BLaER1 (cell line): ENCODE data around the gene KMT5B.

Experiments
- H3K27ac ChIP-seq: shearing (Covaris generic); formaldehyde crosslinking; 2 replicates; pipeline ENCODE4 v1.8.1; 2022
- H3K27me3 ChIP-seq: shearing (Covaris generic); formaldehyde crosslinking; 2 replicates; pipeline ENCODE4 v1.8.1; 2022
- H3K36me3 ChIP-seq: shearing (Covaris generic); formaldehyde crosslinking; 2 replicates; pipeline ENCODE4 v1.8.1; 2022
- H3K4me1 ChIP-seq: shearing (Covaris generic); formaldehyde crosslinking; 2 replicates; pipeline ENCODE4 v1.8.1; 2022
- H3K4me2 ChIP-seq: shearing (Covaris generic); formaldehyde crosslinking; 2 replicates; pipeline ENCODE4 v1.8.1; 2022
- H3K4me3 ChIP-seq: shearing (Covaris generic); formaldehyde crosslinking; 2 replicates; pipeline ENCODE4 v1.8.1; 2022
- H3K9ac ChIP-seq: shearing (Covaris generic); formaldehyde crosslinking; 2 replicates; pipeline ENCODE4 v1.8.1; 2022
- H3K9me3 ChIP-seq: shearing (Covaris generic); formaldehyde crosslinking; 2 replicates; pipeline ENCODE4 v1.8.1; 2022
- H4K20me1 ChIP-seq: shearing (Covaris generic); formaldehyde crosslinking; 2 replicates; pipeline ENCODE4 v1.8.1; 2022
- Cebpa-rat ChIP-seq: shearing (Covaris generic); IDR thresholded peaks from 2 replicates; pipeline ENCODE4 v1.8.1; 2022

Gene KMT5B

GRCh38 chr11:68107689-68108088, 105.4 kb downstream of the KMT5B start:
- Histone ChIP-seq H3K9ac (no peak overlapping the region), H3K9me3 (peaks cover 2% of the 10 kb centered on the region; the same call in 1 of the 2 replicates), H3K4me1 (peaks cover 7% of the 10 kb centered on the region), H3K4me2 (no peak overlapping the region), H3K4me3 (no peak overlapping the region), H3K27ac (no peak overlapping the region), H4K20me1 (peaks cover 96% of the 10 kb centered on the region), H3K36me3 (peaks cover 26% of the 10 kb centered on the region), H3K27me3 (no peaks in the 10 kb centered on the region)
- TF ChIP-seq Cebpa-rat, result no peak

GRCh38 chr11:68106165-68106940, 106.7 kb downstream of the KMT5B start:
- Histone ChIP-seq H3K9me3 (peaks cover 7% of the 10 kb centered on the region; the same call in 1 of the 2 replicates), H4K20me1 (peaks cover 93% of the 10 kb centered on the region), H3K4me2 (no peak overlapping the region), H3K4me3 (no peak overlapping the region), H3K27me3 (no peaks in the 10 kb centered on the region), H3K4me1 (peaks cover 11% of the 10 kb centered on the region), H3K36me3 (peaks cover 32% of the 10 kb centered on the region), H3K9ac (no peak overlapping the region), H3K27ac (no peak overlapping the region)
- no peak for TF ChIP-seq Cebpa-rat
